ENCODE results near the gene RELN.

The RELN gene

DNA sequence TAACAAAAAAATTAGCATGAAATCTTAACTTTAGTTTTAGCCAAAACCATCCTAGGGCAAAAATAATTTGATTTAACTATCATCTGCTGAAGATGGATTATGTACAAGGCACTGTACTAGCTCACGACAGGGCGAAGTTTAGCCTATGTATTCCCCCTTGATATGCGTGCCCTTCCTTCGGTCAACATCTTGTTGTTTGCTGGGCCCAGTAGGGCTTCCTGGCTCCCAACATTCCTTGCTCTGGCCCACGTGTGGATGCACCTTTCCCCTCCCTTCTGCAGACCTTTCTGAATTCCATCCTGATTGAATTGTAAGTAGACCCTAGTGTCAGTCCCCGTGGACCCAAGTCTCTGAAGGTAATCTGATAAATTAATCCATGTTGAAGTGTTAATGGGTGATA is 212.0 kb downstream of the RELN start:
- no peak for DNase-seq

DNA sequence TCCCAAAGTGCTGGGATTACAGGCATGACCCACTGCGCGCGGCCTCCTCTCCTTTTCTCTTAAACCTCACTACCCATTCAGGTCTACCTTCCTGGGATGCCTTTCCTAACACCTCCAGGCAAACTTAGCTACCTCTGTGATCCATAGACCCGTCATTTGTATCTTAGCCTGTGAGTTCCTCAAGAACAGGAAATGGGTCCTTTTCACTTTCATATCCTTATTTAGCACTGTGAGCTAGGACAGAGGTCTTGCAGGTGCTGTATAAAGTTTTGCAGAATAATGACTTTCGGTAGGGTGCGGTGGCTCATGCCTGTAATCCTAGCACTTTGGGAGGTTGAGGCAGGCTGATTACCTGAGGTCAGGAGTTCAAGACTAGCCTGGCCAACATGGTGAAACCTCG is 215.7 kb downstream of the RELN start:
- no peak for DNase-seq

DNA sequence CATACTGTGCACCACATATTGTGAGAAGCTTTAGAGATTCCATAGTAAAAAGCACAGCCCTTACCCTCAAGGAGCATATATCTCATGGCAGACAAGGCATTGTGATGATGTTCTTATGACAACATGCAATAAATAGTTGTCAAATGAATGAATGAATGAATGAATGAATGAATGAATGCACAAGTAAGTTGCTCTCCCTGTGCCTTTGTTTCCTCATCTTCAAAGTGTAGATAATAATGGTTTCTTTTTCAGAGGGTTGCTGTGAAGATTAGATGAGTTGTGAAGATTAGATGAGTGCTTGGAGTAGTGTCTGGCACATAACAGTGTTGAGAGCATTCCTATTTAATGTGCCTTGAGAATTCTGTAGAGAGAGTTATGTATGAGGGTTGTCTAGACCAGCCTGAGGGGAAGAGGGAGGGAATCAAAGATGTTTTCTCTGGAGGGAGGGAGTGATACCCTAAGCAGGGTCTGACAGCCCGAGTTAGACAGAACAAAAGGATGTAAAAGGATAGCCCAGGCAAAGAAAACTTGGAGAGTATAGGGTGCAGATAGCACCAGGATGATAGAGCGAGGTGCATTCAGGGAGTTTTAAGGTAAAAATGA is 217.2 kb downstream of the RELN start:
- no peak for DNase-seq

DNA sequence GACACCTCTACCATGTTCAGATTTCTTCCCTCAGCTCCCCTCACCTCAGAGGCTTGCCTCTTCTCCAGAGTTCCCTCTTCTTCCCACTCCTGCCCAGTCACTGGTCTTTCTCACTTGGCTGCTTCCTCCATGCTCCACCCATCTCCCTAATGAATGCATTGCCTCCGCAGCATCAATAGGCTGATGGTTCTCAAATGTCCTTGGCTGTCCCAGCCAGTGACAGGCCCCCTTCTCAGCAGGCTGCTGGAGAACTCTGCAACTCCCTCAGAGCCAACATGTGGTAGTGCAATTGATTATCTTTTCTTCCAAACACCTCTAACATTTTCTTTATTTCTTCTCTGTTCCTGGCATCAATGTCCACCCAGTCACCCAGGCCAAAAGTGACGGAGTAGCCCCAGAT is 218.2 kb downstream of the RELN start:
- DNase-seq: no peak

- no peak for DNase-seq
Observed at GRCh38 chr7:103766660-103767059, 222.8 kb downstream of the RELN start.

DNA sequence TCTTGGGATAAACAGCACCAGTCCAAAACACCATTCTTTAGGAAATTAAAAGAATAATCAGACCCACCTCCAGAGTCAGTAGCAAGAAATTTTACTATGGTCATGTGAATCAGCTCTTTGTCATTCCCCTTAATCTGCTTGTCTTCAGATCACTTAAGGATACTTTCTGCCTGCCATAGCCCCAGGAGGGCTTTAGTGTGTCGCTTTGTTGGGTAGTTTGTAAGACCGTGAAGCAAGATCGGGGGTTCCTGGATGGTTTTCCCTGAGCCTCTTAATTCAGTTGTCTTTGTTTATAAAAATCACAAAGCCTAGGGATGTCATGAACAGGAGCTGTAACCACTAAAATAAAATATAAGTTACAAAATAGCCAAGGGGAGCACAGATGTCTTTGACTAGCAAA is 223.6 kb downstream of the RELN start:
- DNase-seq: no peak

GRCh38 chr7:103764901-103765300 is 224.6 kb downstream of the RELN start:
- DNase-seq: no peak

DNA sequence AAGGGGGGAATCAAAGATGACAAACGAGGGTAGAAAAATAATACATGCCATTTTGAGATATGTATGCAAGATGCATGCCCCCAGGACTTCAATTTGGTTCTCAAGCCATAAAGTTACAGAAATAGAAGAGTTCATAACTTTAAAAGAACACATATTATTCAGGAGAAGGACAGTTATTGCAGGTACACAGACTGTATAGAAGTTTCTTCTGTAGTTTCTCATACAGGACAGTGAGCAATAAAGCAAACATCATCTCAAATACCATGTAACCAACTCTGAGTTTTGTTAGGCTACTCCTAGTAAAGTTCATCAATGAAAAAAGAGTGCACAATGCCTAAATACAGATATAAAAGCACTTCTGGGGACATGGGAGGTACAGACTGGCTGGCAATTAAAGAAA is 226.6 kb downstream of the RELN start:
- no peak for DNase-seq

GRCh38 chr7:103762065-103762760 is 227.2 kb downstream of the RELN start:
- DNase-seq: no peak

- DNase-seq: peak; percentile 21
Observed at GRCh38 chr7:103752995-103753394, 236.5 kb downstream of the RELN start.

DNA sequence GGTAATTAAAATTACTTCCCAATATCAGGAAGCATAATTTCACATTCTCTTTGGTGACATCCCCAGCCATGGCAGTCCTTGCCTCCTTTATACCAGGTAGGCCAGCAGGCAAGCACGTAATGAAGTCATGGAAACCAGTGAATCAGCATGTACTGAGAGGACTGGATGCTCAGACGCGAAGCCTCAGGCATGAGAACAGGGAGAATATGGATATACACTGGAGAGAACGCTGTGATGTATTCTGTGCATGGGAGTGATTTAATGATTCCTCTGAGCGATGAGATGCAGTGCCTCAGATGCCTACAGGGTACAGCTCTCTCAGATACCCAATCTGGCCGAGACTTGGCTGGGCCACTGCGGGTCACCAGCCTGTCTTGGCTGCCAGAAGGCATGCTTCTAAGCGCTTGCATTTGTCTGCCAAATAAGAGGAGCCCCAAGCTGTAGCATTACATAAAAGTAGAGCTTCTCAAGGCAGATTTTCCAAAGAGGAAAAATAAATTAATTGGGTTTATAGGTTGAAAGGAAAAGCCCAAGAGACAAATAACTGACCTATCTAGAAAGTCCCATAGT is 238.1 kb downstream of the RELN start:
- DNase-seq: no peak

DNA sequence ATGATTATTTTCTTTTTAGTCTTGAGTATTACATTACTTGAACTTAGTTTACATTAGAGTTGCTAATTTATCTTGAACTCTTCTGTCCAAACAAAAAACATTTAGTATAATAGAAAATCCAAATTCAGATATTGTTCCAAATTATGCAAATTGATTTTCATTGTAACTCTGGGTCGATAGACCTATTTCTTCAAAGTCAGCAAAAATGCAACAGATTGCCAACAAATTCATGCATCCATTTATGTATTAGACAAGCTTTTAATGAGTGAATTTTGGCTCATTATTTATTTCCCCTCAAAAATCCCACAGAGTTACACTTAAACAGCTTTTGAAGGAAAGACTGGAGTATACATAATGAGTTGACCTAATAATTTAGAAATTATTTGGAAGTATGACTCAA is 240.8 kb downstream of the RELN start:
- DNase-seq: no peak

DNA sequence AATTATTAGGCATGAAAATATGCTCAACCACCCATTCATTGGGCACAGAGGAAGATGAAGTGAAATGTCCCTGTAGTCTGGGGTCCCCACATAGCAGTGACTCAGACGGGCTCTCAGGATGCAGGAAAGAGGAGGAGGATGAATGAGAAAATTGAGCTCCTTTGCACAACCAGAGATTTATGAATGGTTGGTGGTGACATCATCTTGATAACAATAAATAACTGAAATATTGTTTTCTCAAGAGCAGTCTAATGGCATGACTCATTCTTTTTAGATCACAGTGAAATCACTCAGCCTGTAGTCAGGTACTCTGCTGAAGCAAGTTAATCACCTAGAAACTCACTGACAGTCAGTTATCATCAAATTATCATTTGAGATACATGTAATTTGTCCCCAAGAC is 254.1 kb downstream of the RELN start:
- DNase-seq: peak; percentile 43

DNA sequence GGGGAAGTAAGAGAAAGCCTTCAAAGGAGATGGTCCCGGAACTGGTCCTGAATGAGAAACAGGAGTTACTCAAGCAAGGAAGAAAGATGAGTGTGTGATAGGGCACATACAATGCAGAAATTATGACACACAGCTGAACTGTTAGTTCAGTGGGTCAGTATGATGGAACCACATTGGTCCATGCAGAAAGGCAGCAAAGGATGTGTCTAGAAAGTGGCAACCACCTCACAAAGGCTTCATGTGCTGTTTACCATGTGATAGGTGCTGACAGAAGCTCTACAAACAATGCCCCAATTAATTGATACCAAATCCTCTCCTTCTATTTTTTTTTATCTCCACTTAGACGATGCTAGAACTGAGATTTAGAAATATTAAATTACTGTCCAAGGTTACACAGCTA is 258.3 kb downstream of the RELN start:
- no peak for DNase-seq

DNA sequence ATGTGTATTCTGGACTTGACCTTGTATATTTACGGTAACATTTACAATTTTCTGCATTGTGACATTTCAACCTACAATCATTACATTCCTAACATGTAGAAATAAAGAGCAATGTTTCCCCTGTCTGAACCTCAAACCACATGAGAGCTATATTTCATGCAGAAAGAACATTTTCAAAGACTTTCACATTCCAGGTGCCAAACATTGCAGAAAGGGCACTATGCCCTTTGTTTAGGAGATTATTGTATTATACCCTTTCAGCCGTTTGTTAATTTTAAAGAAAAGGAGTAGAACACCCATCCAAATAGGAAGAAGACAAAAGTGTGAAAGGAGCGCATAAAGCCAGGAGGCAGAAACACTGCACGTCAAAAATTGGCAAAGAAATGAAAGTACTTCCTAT is 260.4 kb downstream of the RELN start:
- DNase-seq: no peak

- no peak for DNase-seq
Observed at GRCh38 chr7:103727982-103728610, 261.4 kb downstream of the RELN start.

DNA sequence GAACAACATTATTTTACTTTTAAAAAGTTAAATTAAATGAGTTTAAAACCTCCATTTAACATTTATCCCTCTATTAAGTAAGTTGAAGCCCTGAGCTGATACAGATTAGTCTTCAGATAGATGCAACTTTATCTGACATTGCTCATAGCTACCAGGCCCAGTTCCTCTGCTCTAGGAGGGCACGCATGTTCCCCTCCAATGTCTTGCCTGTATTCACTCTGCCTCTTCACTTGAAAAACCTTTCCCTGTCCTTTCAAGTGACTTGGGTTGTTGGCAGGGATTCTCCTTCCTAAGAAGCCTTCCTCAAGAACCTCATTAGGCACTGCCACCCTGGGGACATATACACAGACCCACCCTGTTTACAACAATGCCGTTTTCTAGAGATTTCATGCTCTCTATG is 270.4 kb downstream of the RELN start:
- DNase-seq: no peak

DNA sequence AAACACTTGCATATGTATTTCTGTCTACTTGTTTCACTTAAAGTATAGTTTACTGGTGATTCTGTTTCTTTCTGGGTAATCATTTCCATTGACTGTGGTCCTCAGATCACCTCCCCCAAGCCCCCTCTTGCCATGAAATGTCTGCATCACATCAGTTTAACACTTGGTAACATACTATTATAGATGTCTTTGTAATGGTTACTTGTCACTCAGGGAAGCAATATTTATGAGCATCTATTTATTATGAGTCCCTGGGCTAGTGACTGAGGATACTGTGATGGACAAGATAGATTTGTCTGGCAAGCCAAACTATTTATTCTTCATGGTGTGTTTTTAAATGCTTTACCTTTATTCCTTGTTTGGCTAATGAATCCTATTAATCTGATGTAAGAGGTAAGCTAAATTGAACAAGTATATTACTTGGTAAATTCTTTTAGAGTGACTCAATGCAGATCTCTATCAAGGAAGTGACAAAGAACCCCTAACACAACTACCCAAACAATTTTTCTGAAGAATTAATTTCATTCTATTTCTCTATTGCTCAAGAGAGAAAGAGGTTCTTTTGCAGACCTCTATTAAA is 270.9 kb downstream of the RELN start:
- peak; percentile 59 for DNase-seq

GRCh38 chr7:103717574-103717973 is 271.9 kb downstream of the RELN start:
- no peak for DNase-seq

GRCh38 chr7:103715376-103716120 is 273.9 kb downstream of the RELN start:
- no peak for DNase-seq

- DNase-seq: no peak
Observed at GRCh38 chr7:103714376-103714927, 275.0 kb downstream of the RELN start.

DNA sequence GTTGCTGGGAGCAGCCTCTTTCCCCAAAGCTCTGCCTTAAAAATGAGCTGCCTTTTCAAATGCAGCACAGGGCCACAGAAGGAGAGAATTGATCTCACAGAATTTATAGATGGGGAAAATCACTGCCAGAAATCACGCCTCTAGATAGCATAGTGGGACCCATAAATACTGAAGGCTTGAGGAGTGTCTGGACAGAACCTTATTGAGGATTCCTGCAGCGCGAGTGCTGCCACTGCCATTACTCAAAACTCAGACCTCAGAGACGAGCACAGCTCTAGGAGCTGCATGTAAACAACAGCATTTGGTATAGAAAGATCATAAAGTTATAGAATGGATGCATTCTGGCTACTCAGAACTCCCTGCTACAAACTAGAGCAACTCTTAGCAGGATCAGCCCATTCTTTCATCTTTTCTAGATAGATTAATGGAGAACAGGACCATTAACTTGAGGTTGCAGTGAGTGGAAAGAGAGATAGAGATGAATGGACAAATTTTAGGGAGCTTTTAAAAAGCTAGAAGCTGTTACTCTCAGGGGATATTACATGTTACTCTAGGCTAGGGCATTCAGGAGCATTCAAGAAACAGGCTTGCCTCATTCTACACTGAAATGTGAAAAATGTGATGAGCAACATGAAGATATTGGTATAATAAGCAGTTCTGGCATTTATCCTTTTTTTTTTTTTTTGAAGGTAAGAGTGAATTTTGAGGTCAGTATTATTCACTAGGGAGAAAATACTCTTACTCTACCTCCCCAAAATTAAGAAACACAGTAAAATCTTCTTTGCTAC is 276.3 kb downstream of the RELN start:
- peak; percentile 35 for DNase-seq
